NCI-H2081 (cell line): ENCODE data around the gene PANK4.
A peak's percentile ranks its signal among the peaks of the same experiment; 100 is the strongest.
"Not testable (repeated sequence)": the region's sequence is repeated elsewhere in the genome, so short reads cannot be mapped to it uniquely, and the experiment has no call there.

ENCODE experiments used
- DNase-seq, 2 experiments: peaks; one replicate each; lab custom pipeline; 2025; lab: John Stamatoyannopoulos, UW

Gene PANK4

DNA sequence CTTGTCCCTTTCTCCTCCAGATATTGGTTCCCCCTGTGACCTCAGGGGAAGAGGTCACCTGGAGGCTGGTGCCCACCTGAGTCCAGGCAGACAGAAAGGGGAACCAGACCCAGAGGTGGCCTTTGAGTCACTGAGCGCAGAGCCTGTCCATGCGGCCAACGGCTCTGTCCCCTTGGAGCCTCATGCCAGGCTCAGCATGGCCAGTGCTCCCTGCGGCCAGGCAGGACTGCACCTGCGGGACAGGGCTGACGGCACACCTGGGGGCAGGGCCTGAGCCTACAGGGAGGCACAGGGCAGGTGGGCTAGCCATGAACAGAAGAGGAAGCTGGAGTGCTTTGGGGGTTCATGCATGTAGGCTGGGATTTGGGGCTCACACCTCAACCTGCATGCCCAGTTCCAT lies 32.5 kb upstream of the PANK4 start:
- DNase-seq: no peak

DNA sequence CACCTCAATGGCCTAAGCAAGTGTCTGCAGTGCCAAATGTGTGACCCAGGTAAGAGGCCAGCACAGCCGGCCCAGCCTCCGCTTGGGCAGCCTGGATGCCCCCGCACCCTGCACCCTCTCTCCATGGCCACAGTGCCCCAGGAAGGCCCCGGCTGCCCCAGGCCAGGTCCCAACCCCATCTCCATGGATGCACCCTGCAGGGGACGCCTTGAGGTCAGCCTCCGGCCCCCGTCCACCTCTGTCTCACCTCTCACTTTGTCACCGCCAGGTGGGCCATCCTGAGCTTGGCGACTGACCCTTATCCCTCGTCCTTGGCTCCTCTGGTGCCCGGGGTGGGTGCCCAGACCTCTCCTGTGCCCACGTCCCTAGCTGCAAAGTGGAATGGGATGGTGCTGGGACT lies 32.0 kb upstream of the PANK4 start:
- no peak for DNase-seq

DNA sequence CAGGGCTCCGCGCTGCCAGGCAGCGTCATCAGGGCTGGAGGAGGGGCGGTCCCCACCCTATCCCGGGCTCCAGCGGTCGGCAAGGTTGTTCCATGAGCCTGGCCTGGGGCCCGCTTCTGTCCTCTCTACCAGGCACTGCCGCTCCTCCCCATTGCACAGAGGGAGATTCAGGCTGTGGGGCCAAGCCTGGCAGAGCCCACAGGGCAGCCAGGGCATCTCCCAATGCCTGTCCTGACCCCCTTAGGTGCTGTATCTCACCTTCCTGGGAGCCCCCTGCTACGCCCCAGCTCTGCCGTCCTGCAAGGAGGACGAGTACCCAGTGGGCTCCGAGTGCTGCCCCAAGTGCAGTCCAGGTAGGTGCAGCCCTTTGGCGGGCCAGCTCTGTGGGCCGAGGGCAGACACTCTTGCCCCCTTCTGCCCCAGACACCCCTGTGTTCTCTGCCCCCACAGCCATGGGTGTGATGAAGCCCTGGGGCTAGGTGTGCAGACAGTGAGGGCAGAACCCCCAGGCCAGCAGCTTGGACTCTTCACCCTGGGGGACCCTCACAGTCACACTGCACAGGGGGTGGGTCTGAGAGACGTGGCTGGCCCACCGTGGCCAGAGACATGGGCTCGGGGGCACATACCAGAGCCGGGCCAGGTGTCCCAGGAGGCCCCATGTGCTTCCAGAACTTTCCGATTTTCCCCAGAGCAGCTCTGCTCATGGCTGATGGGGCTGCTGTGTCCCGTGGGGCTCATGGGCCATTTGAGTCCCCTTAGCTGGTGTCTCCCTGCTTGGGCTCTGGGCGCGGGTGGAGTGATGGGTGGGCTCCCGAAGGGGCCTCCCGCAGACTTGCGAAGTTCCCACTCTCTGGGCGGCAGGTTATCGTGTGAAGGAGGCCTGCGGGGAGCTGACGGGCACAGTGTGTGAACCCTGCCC lies 31.3 kb upstream of the PANK4 start:
- DNase-seq: no peak

DNA sequence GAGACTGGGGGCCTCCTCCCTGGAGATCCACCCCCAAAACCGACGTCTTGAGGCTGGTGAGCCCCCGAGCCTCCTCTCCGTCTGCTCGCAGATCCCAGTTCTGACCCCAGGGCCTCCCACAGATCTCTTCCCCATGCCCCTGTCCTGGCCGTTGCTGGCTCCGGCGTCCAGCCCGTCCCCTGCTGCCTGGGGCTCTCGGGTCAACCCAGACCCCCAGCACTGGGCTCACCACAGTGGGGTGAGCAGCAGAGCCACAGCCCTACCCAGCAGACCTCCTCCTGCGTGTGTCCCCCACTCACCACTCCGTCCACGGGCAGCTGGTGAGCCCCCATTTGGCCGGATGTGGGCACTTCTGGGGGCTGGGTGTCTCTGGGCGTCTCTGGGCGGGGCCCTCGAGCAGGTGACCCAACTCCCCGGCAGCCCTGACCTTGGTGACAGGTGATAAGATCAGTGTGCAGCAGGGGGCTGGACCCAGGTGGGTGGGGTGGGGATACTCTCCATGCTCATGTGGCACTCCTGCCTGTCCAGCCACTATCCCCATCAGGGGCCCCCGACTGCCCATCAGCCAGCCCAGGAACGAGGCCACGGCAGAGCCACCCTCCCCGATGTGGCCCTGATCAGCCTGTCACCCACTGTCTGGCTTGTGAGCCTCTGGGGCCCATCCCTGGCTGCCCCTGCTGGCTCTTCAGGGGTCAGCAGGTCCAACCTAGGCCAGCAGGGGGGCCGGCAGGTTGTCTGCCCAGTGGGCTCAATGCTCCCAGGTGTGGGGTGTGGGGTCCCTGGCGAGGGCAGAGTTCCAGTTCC lies 30.5 kb upstream of the PANK4 start:
- no peak for DNase-seq

DNA sequence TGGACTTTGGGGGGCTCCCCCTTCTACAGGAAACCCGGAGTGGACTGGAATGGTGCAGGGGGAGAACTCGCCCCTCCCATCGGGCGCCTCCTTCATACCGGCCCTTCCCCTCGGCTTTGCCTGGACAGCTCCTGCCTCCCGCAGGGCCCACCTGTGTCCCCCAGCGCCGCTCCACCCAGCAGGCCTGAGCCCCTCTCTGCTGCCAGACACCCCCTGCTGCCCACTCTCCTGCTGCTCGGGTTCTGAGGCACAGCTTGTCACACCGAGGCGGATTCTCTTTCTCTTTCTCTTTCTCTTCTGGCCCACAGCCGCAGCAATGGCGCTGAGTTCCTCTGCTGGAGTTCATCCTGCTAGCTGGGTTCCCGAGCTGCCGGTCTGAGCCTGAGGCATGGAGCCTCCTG lies 29.9 kb upstream of the PANK4 start, which contains the start of gene TNFRSF14:
Gene TNFRSF14, plus strand, starts transcription at position 95 of the 401 bp plus-strand sequence. Its CDS starts 294 bp downstream, at position 389.
- DNase-seq: no peak

DNA sequence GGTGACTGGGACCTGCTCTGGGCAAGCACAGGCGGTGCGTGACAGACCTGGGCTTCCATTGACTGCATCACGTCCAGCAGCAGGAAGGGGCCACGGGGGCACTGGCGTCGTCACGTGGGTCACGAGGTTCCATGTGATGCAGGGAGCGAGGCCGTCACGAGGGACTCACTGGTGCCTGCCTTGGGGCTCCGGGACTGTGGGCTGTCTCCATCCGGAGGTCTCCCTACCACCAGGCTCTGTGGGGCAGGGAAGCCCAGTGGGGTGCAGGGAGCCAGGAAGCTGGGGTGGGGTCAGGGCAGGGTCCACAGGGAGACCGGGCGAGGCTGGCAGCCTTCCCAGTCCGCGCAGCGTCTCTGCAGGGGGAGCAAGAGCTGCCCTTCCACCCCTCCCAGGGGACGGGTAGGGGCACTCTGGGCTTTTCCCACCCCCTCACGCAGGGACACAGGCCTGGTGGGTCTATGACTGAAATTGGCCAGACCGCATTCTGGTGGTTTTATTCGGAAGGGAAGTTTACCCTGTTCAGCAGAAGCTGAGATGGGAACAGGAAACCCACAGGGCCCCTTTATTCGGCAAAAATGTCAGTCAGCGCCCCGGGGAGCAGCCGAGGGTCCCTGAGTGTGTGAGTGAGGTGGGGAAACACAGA lies 29.4 kb upstream of the PANK4 start:
- no peak for DNase-seq

DNA sequence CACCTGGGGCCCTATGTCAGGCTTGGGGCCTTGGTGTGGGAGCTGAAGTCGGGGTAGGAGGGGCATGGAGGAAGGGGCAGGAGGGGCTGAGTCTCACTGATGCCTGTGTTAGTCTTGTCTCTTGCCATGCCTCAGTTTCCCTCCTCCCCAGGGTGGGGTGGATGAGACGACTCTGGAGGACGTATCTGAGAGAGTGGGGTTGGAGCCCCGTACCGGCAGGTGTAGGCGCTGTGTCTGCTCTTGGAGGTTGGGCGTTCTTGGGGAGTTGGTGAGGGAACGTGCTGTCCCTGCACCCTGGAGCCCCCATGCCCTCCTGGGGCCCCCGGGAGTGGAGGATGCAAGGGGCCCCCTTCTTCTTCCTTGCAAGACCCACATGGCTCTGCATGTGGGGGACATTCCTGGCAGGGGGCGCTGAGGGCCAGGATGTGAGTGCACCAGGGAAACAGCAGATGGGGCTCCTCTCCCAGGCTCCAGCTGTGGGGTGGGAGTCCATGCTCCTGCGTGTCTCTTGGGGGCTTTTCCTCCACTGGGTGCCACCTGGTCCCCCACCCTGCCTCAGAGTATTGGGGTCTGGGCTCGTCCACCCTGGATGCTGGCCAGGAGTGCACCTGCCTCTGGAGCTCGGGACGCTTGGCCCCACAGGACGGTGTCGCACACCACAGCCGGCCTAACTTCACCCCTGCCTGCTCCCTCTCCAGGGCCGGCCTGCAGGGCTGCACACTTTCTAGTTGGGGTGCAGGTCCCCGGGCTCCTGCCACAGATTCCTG lies 28.4 kb upstream of the PANK4 start:
- DNase-seq: no peak

DNA sequence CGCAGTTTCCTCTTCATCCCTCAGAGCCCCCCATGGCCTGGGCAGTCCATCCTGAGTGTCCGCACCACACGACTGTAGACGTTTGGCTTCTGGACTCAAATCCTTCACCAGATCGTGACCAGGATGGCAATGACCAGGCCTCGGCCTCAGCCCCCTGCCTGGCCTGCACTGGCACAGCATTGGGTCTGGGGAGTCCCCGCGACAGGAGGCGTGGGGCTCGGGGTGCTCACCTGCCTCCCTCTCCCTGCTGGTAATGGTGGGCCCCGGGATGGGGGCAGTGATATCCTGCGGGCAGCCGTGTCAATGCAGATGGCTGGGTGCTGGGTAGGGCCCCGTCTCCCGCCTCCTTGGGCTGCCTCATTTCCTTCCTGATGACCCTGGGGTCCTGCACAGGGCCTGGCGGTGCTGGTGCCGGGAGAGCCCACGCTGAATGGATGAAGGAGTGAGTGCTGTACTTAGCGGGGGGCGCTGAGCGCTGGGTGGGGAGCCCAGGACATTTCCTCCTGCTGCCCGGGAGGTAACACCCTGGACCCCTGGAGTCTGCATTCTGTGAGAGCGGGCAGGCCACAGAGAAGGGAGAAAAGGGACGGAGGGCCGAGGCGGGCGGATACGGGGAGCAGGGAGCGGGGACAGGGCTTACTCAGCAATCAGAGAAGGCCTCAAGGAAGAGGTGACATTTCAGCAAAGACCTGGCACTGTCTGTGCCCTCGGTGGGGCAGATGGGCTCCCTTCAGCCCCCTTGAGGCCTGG lies 27.6 kb upstream of the PANK4 start:
- DNase-seq: no peak

DNA sequence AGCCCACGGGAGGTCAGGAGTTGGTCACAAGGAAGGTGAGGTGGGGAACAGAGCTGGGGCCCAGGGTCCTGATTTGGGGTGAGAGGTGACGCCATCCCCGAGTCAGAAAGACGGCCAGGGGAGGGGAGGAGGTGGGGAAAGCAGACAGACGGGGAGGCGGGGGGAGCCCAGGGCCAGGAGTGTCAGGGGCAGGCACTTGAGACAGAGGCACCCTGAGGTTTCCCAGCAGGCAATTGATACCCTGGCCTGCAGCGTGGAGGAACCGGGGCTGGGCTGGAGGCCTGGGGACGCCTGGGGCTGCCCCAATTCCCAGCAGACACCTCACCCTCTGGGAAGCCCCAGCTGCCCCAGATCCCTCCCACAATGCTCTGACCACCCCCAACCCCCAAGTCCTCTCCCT lies 26.7 kb upstream of the PANK4 start:
- not testable (repeated sequence) for DNase-seq

DNA sequence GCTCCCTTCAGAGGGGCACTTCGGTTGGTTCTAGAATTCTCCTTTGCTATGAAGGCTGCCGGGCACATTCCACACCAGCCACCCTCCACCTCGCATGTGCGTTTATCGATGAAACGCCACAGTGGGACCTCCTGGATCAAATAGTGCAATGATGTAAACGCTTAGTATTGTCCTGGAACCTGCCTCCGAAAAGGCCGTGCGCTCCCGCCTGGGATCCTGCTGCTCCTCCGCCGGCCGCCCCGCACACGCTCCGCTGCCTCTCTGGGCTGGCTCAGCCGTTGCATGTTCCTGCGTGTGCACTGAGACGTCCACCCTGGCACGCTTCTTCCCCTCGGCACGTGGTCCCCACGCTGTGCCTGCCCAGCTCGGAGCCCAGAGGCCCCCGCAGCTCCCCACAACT lies 25.8 kb upstream of the PANK4 start:
- DNase-seq: no peak

DNA sequence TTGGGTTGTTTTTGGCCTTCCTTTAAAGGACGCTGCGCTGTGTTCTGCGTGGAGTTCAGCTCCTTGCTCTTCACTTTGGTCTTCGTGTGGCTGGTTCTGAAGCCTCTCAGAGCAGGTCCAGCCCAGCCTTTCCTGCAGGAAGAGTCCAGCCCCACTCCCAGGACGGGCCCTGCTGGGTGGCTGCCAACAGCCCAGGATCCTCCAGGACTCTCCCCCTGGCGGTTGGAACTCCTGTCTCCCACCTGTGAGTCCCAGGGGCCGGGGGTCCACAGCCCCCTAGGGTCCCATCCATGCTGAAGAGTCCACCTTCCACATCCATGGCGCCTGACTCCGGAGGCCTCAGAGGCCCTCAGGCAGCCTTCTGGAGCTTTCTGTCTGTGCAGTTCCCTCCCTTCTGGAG lies 25.1 kb upstream of the PANK4 start:
- DNase-seq: not testable (repeated sequence)

DNA sequence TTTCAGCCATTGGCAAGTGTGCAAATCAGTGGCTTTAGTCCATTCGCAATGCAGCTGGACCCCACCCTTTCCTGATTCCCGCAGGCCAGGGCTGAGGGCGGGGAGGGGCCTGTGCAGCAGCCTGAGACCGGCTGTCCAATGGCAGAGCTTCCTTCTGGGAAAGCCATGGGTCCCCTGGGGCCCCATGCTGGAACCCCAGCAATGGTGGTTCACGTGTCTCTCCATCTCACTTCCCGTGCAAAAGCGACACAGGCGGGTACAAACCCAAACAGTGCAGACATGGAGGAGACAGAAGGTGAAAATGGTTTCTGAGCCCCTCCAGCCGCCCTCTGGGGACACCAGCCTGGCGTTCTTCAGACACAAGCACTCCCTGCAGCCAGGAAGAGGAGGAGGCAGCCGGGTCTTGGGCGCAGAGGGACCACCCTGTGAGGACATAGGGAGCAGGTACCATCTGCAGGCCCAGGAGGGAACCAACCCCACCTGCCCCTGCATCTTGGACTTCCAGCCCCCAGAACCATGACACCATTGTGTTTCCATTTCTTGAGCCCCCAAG lies 24.0 kb upstream of the PANK4 start:
- not testable (repeated sequence) for DNase-seq

DNA sequence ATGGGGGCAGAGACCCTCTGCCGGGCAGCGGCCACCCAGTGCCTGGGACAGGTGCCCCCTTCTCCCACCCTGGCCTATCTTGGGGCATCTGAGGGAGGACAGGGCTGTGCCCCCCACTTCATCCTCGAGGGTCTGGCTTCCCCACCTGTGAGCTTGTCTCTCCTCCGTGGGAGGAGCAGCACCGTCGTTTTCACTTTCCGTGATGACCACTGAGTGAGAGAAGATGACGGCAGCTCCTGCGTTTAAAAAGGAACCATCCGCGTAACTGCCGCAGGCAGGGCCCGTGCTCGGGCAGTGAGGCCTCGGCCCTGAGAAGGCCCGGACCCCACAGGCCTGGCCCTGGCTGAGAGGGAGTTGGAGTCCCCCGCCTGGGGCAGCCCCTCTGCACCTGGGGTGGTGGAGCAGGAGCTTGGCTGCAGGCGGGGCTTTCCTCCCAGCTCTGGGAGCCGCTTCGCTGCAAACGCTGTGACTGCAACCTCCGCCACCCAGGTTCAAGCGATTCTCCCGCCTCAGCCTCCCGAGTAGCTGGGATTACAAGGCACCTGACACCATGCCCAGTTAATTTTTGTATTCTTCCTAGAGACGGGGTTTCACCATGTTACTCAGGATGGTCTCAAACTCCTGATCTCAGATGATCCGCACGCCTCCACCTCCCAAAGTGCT lies 23.1 kb upstream of the PANK4 start:
- not testable (repeated sequence) for DNase-seq

DNA sequence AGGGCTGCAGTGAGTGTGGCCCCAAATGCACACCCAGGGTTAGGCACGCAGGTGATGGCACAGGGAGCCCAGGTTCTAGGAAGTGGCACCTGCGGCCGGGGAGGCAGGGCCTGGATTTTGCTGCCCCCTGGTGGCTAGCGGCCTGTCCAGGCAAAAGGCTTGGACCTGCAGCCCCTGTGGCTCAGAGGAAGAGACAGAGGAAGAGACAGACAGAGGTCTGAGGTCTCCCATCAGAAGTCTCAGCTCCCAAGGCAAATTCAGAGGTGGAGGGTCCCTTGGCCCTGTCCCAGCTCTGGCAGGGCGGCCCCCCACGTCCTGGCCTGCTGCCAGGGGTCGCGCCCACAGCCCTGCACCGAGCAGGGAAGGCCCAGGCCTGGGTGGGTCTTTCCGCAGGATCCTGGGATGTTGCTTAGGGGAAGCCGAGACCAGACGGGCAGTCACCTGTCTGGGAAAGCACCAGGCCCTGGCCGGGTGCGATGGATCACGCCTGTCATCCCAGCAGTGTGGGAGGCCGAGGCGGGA lies 21.7 kb upstream of the PANK4 start:
- peak; percentile 79 to 83 for DNase-seq

DNA sequence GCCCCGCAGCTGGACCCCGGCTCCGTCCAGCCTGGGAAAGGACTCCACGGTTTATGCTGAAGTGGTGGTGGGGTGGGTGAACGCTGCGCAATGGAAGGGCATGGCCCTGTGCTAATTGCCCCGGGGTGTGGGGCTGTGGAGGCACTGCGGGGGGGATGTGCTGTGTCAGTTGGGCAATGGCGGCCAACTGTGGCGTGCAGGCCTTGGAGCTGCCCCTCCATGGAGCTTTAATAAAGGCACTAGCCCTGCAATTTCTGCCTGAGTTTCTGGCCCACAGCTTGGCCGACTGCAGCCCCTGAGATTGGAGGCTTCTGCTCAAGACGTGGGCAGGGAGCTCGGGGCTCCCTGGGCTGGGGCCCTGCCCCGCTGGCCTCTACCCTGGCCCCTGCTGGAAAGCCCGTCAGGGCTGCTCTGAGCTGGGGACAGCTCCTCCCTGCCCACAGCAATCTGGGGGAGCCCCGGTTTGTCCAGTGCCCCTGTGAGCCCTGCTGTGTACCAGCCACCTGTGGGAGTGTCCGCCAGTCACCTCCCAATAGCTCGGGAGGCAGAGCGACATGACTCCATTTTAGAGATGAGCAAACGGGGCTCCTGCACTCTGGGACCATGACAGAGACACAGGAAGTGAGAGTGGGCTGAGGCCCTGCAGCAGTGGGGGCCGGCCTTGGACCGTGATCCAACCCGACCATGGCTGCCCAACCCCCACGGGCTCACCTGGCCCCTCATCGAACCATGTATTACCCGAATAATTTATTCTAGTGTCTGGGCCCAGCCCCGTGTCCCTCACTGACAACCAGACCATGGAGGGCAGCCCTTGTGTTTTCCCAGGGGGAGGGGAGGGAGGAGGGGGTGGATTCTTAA lies 21.0 kb upstream of the PANK4 start:
- DNase-seq: peak in 1 of 2 experiments; percentile 73

DNA sequence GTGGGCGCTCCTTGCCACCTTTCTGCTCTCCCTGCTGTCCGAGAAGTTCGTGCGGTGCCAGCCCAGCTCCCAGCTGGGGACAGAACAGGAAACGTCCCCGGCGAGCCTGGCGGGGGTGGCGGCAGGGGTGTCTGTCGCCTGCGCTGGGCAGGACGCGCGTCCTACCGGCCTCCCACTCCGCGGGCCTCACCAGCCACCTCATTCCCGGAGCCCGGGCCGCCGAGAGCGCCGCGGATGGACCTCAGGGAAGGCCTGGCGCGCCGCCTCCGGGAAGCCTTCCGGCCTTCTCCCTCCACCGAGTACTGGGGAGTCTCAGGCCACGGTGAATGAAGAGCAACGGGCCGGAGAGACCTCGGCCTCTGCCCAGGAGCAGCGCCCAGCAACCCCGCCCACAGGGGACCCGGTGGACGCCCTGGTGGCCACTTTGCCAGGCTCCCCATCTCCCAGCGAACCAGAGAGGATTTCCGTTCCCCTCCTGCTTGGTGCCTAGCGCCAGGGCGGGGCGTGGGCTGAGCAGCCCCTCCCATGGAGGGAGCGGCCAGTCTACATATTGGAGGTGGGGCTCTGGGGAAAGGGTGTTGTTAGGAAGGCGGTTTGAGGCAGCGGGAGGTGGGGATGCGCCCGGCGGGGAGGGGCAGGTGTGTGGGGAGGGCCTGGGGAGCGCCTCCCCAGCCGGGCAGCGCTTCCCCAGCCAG lies 20.3 kb upstream of the PANK4 start:
- peak; percentile 91 to 93 for DNase-seq

DNA sequence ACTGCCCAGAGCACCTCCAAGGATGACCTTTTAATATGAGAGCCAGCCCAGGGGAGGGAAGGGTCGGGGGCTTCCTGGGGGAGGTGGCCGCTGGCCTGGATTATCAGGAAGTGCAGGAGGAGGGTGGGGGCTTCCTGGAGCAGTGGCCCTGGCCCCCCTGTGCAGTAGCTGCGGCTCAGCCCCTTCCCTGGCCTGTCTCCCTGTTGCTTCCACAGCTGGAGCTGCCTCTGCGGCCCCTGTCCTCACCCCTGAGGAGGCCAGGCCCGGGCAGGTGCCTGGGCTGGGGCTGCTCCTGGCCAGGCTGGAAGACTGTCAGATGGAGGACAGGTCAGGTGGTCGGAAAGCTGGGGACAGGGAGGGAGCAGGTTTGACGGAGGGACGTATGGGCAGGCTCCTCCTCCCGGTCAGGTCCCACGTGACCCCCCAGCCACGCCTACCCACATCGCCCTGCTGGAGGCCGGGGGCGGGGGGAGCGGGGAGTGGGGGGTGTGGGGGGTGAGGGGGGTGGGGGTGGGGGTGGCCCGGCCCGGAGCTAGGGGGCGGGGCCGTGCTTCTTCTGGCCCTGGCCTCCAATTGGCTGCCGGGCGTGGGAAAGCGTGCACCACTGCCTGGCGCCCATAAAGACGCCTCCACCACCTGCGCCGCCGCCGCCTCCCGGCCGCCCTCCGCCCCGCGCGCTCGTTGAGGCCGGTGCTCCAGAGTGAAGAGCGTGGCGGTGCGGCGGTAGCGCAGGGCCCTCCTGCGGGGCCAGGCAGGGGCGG lies 19.5 kb upstream of the PANK4 start:
- DNase-seq: peak; percentile 85 to 92
